ENCODE data around the gene TRIM15. TPM values are rescaled to one million over a fixed set of nuclear protein-coding genes. Genes with fewer than 3 reads are reported as not detected.

TRIM15 gene
- total and polyA plus RNA-seq, 10 of the 15 experiments (the other 5 are each of a cell fraction or from before 2014, with no cell fraction given): 0.29 TPM; not detected in 9

- TF ChIP-seq ZNF687 (IDR thresholded peaks at IDR 0.05) (no peak), SMAD1 (IDR thresholded peaks at IDR 0.05; ENCODE audit: low read depth, partially characterized antibody) (no peak), CTCF (IDR thresholded peaks at IDR 0.05 in 2 of 3, conservative IDR thresholded peaks at IDR 0.05 in 1 of 3; ENCODE audit: control insufficient read depth in 2 of 3, extremely low read depth in 1 of 3, insufficient read depth in 1 of 3, low read depth in 3 of 3, low read length in 3 of 3) (no peak), USF1 (IDR thresholded peaks at IDR 0.05; ENCODE audit: borderline replicate concordance, extremely low read length, insufficient read depth, low read depth, low read length) (no peak), HSF1 (IDR thresholded peaks at IDR 0.05; ENCODE audit: low read depth, low read length) (no peak)
Observed at GRCh38 chr6:30143780-30144179, 19.6 kb upstream of the TRIM15 start (continued).

Data from GM12878 (cell line).